UCSD-AML1 (cell line): ENCODE measurements around the gene UBXN6.

Experiments used
- DNase-seq: peaks from one replicate; lab custom pipeline; 2025; ENCODE audit not compliant: unreplicated experiment; lab: John Stamatoyannopoulos, UW

UBXN6 gene

DNA sequence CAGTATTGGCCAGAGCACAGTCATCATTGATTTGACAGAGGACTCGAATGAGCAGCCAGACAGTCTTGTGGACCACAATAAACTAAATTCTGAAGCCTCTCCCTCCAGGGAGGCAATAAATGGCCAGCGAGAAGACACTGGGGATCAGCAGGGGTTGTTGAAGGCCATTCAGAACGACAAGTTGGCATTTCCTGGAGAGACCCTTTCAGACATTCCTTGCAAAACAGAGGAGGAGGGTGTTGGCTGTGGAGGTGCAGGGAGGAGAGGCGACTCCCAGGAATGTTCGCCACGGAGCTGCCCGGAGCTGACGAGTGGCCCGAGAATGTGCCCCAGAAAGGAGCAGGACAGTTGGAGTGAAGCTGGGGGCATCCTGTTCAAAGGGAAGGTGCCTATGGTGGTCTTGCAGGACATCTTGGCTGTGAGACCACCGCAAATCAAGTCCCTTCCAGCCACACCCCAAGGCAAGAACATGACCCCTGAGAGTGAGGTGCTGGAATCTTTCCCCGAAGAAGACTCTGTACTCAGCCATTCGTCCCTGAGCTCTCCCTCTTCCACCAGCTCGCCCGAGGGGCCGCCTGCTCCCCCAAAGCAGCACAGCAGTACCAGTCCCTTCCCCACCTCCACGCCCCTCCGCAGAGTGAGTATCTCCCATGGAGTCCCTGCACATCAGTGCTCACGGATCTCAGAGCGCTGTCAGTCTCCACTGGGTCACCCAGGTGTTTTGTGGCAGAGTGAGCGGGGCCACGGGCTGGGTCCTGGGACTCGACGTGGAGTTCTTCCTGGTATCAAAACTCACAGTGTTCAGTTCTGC lies 48.3 kb downstream of the UBXN6 start:
- DNase-seq: no peak

DNA sequence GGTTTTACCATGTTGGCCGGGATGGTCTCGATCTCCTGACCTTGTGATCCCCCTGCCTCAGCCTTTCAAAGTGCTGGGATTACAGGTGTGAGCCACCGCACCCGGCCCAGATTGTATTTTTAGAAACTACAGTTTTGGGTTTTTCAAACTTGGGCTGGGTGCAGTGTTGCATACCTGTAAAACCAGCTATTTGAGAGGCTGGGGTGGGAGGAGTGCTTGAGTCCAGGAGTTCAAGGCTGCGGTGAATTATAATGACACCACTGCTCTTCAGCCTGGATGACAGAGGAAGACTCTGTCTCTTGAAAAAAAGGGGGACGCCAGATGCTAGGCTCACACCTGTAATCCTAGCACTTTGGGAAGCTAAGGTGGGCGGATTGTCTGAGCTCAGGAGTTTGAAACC lies 51.0 kb downstream of the UBXN6 start:
- no peak for DNase-seq

DNA sequence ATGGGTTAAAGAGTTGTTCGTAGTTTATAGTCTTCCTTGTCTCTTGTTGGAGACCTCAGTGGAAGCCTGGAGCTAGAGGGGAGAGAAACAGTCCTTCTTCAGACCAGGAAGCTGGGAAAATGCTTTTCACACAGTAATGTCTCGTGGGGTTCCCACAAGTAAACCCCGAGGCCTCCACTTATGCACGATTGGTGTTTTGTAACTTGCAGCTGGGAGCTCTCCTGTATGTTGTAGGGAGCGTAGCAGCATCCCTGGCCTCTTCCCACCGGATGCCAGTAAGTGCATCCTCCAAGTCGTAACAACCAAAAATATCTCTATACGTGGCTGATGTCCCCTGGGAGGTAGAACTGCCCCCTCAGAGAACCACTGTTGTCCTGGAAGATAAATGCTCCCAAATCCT lies 51.6 kb downstream of the UBXN6 start:
- DNase-seq: no peak

GRCh38 chr19:4403005-4403761 lies 54.4 kb downstream of the UBXN6 start:
- DNase-seq: no peak

DNA sequence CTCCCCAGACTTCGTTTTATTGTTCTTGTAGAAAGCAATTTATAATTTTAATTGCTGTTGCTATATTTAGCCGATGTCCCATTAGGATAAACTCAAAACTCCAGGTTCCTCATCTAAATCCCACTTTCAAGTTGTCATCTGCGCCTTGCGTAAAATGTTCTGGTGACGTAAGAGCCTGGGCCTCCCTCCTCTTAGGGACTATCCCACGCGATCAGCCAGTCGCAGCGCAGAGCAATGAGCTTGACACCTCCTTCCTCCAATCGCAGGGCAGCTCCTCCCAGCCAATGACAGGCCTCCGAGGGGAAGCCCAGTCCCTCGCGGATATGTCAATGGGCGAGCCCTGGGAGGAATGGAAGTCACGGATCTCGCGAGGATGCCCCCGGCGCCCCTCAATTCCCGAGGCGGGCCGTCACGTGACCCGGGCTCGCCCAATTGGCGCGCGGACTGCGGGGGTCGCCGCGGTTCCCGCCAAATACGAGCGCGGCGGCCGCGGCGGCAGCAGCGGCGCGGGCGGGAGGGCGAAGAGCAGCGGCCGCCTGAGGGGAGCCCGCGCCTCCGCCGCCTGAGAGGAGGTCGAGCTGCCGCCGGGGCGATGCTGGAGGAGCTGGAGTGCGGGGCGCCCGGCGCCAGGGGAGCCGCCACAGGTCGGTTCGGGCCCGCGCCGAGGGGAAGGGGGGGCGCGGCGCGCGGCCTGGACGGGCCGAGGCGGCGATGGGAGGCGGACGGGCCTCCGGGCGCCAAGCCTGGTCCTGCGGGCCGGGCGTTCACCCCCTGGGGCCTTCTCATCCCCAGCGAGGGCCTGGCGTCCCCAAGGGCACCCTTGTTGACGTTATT lies 55.2 kb downstream of the UBXN6 start, which contains the start of gene CHAF1A:
Gene CHAF1A (plus strand): TSS at position 470 of the 834 bp plus-strand sequence. CDS start 123 bp downstream, at position 593.
- peak; percentile 98 for DNase-seq

DNA sequence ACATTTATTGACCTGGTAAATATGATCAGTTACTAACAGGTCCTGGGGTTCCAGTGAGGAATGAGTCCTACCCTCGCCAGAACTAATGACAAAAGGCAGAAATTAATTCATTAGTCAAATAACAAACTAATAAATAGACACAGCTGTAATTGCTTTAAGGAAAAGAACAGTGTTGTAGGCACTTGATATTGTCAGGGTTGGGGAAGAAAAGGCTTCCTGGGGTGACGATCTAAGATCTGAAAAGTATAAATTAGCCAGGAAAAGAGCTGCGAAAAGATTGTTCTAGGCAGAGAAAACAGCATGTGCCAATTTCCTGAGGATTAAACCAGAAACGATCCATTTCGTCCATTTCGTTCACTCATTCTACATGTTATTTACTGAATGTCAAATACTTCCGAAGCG lies 55.8 kb downstream of the UBXN6 start:
- DNase-seq: no peak

DNA sequence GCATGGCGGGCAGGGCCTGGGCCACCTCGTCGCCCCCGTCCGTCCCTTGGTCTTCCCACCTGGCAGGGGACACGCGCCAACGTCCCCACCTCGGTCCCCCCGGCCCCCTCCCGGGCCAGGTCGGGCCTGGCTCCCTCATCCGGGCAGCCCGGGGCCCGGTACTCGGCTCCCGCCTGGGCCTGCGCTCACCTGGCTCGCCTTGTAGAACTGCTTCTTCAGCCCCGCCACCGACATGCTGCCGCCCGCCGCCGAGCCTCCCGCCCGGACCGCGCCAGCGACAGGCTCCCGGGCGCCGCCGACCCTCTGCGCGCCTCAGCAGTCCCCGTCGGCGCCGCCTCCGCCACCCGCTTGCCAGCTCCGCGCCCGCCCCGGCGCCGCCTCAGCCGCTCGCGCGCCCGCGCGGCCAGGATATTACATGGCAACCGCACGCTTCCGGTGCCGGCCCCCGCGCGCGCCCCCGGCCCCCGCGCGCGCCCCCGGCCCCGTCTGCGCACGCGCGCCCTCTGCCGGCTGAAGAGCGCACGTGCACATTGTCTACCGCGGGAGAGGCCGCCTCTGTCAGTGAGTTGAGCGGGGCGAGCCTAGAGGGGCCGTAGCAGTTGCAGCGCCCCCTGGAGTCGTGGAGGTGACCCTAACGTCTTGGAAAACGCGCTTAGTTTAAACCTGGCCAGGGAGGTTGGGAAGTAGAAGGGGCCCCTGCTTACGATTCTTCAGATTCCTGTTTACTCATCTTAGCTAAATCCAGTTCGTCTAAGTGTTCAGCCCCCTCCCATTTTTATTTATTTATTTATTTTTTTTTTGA lies 57.3 kb downstream of the UBXN6 start, which contains the start of gene SH3GL1:
Gene SH3GL1 (minus strand): TSS at position 413 of the 802 bp plus-strand sequence. CDS start 179 bp downstream, at position 234.
- peak; percentile 93 for DNase-seq

DNA sequence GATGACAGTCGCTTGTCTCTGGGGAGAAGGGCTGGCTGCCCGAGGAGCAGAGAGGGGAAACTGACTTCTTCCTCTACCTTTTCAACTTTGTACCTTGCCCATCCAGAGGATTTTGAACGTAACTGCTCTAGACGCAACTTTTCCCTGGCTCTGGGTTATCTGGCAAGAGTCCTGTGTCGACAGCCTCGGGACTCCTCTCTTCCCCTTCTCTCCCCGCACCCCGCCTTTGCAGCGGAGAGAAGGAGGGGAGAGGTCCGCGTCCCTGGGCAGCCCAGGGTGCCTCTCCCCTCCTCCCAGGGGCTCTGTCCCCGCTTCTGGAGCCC lies 57.8 kb downstream of the UBXN6 start:
- peak; percentile 61 for DNase-seq

DNA sequence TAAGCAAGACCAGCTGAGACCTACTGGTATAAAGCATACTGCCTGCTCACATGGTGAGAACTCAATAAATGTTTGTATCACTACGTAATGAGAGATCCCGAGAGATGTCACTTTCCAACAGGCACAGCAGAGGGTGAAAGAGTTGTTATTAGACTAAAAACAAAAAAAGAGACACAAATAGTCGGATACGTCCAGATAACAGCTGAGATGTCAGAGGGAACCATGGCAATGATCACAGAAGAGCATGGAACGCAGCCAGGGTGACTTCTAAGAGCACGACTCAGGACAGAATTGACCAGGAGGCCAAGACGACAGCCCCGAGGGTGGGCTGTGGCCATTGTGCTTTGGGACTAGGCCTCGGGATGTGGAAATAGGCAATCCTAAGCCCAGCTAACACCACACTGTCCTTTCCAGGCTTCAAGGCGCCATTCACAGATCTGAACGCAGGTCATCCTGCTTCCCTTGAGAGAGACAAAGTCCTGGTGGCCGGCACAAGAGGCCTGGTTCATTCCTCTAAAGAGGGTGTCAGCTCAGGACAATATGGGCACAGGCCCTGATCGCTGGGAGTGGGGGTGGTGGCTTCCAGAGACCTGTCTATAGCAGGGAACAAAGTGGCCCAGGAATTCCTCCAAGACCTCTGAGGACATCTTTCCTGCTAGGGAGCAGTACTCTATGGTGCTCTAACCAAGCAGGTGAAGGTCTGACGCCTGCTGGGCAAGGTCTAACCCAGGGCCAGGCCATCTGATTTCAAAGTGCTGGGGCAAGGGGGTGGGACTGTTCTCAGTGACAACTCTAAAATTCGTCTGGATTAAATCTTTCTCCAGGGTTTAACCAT lies 60.4 kb downstream of the UBXN6 start:
- no peak for DNase-seq
